Parathyroid adenoma (tissue), 2 donors: ENCODE data around the gene RABAC1.

Source experiments
- H2AFZ ChIP-seq: fragments of 300-600 bp; sonication (generic); one replicate; pipeline ENCODE4 v1.7.0; 2017; ENCODE audit warnings: antibody characterized with exemption, mild to moderate bottlenecking
- H3K27ac ChIP-seq: fragments of 300-600 bp; sonication (generic); one replicate; pipeline ENCODE4 v1.7.0; 2017
- H3K27me3 ChIP-seq: fragments of 300-600 bp; sonication (generic); one replicate; pipeline ENCODE4 v1.7.0; 2017; ENCODE audit warnings: low read length; ENCODE audit not compliant: control insufficient read depth, insufficient read depth
- H3K36me3 ChIP-seq: fragments of 300-600 bp; sonication (generic); one replicate; pipeline ENCODE4 v1.7.0; 2017; ENCODE audit warnings: low read length; ENCODE audit not compliant: control insufficient read depth, insufficient read depth
- H3K4me1 ChIP-seq: fragments of 300-600 bp; sonication (generic); one replicate; pipeline ENCODE4 v1.7.0; 2017; ENCODE audit warnings: control low read depth
- H3K4me2 ChIP-seq: fragments of 300-600 bp; sonication (generic); one replicate; pipeline ENCODE4 v1.7.0; 2017; ENCODE audit warnings: low read length
- H3K4me3 ChIP-seq: fragments of 300-600 bp; sonication (generic); one replicate; pipeline ENCODE4 v1.7.0; 2017; ENCODE audit warnings: low read depth, low read length
- H3K79me2 ChIP-seq: fragments of 300-600 bp; sonication (generic); one replicate; pipeline ENCODE4 v1.7.0; 2017; ENCODE audit warnings: control low read depth
- H3K9ac ChIP-seq: fragments of 300-600 bp; sonication (generic); one replicate; pipeline ENCODE4 v1.7.0; 2017; ENCODE audit warnings: mild to moderate bottlenecking
- H3K9me3 ChIP-seq: fragments of 300-600 bp; sonication (generic); one replicate; pipeline ENCODE4 v1.7.0; 2017; ENCODE audit warnings: low read length; ENCODE audit not compliant: control insufficient read depth
- TF ChIP-seq, protein P1 (sequence below): fragments of 300-600 bp; sonication (generic); IDR thresholded peaks from one replicate; pipeline ENCODE4 v1.7.0; 2017; ENCODE audit warnings: antibody characterized with exemption, mild to moderate bottlenecking
- donor health status: primary hyperparathyroidism.

Gene RABAC1

DNA sequence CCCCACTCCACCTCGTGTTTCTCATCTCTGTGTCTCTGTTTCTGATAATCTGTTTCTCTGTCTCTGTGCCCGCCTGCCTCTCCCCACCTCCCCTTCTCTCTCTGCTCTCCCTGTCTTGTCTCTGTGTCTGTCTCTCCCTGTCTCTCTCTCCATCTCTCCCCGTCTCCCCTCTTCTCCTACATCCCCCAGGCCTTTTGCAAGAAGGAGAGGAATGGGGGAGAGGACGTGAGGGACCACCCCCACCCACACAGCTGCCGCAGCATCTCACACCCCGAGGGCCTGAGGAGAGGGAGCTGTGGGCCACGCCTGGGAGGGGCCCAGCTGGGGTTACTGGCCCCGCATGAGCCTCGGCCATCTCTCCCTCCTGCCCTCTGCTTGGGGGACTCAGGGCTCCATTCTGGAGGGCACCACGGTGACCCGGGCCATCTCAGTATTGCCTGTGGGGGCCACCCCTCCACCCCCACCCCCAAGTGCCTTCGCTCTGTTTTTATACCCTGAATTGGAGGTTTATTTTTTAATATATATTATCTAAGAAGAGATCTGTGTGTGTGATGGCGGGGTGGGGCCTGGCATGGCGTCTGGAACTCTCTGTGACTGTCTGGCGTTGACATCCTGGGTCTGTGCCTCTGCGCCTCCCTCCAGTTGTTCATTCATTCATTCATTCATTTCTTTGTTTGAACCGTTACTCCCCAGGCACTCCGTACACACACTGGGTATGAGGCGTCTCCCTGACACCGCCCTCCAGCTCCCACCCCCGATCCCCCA is 52.0 kb downstream of the RABAC1 start:
- H3K4me3 ChIP-seq, result no peak overlapping the region
- no peak overlapping the region for H2AFZ ChIP-seq
- no peaks in the 10 kb centered on the region for H3K36me3 ChIP-seq
- peaks cover 42% of the 10 kb centered on the region for H3K4me1 ChIP-seq
- no peaks in the 10 kb centered on the region for H3K27me3 ChIP-seq
- peaks cover 4% of the 10 kb centered on the region for H3K79me2 ChIP-seq
- H3K9ac ChIP-seq, result no peak overlapping the region
- H3K9me3 ChIP-seq, result no peaks in the 10 kb centered on the region
- no peak overlapping the region for H3K27ac ChIP-seq
- no peak overlapping the region for H3K4me2 ChIP-seq
- TF ChIP-seq, protein P1, sequence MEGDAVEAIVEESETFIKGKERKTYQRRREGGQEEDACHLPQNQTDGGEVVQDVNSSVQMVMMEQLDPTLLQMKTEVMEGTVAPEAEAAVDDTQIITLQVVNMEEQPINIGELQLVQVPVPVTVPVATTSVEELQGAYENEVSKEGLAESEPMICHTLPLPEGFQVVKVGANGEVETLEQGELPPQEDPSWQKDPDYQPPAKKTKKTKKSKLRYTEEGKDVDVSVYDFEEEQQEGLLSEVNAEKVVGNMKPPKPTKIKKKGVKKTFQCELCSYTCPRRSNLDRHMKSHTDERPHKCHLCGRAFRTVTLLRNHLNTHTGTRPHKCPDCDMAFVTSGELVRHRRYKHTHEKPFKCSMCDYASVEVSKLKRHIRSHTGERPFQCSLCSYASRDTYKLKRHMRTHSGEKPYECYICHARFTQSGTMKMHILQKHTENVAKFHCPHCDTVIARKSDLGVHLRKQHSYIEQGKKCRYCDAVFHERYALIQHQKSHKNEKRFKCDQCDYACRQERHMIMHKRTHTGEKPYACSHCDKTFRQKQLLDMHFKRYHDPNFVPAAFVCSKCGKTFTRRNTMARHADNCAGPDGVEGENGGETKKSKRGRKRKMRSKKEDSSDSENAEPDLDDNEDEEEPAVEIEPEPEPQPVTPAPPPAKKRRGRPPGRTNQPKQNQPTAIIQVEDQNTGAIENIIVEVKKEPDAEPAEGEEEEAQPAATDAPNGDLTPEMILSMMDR, result no peak
